Measurements from ENCODE around the gene VWA3B.

- TF ChIP-seq CTCF (IDR thresholded peaks at IDR 0.05) (no peak), POLR2A (IDR thresholded peaks at IDR 0.05) (no peak), POLR2AphosphoS5 (IDR thresholded peaks at IDR 0.05) (no peak), EP300 (IDR thresholded peaks at IDR 0.05) (no peak)
Measured at GRCh38 chr2:98191883-98192282, 104.9 kb downstream of the VWA3B start.
